ENCODE data around the gene HILPDA.

Gene HILPDA

DNA sequence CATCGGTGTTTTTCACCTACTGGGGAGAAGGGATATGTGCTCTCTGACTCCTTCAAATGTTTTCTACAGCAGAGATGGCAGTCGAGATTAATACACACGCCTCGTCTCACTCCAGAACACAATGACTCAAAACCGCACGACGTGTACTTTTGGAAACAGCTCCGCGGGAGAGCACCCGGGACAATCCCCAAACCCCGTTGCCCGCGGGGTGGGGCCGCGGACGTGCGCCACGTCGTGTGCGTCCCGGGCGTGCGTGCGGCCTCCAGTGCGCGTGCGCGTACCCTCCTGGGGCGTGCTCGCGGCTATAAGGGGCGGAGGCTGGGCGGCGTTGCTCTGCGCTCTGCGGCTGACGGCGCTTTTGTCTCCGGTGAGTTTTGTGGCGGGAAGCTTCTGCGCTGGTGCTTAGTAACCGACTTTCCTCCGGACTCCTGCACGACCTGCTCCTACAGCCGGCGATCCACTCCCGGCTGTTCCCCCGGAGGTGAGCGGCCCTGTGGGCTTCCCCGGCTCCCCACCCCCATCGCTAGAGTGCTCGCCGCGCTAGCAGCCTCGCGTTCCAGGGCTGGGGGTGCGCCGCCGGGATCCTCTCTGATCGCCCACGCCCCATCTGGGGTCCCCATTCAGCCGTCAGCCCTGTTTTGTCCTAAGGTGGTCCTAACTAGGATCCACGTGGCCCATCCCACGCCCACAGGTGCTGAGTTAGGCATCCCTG, at the start of gene HILPDA:
TSS of gene HILPDA (plus strand) at position 336 of the 712 bp plus-strand sequence. CDS start 1,391 bp downstream, outside the sequence.
- peak; percentile 87 for DNase-seq

- no peak for DNase-seq
These were observed 49.1 kb upstream of the HILPDA start for GRCh38 chr7:128406314-128407232.

DNA sequence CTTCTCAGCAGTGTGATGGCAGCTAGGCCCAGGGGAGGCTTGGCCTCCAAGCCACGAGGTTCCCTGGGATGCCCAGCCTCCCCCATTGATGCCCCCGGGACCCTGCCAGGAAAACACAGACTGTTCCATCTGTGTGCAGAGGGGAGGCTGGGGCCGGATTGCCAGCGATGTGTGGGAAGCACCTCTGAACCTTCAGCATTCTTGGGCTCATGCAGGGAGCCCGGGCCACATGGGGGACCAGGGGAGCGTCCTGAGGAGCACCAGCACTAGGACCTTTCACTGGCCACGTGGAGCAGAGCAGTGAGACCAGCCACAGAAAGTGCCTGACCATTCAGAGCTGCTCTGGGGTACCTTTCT, 48.5 kb upstream of the HILPDA start:
- no peak for DNase-seq

GRCh38 chr7:128407751-128408708, 47.6 kb upstream of the HILPDA start:
- DNase-seq, result no peak

GRCh38 chr7:128408709-128409595, 46.7 kb upstream of the HILPDA start:
- DNase-seq, result no peak

- peak; percentile 52 for DNase-seq
These were observed 45.9 kb upstream of the HILPDA start, which contains the start of gene IMPDH1 for GRCh38 chr7:128409596-128410450. Gene IMPDH1 (minus strand): TSS chr7:128409982. CDS start chr7:128409901, 81 bp downstream.

DNA sequence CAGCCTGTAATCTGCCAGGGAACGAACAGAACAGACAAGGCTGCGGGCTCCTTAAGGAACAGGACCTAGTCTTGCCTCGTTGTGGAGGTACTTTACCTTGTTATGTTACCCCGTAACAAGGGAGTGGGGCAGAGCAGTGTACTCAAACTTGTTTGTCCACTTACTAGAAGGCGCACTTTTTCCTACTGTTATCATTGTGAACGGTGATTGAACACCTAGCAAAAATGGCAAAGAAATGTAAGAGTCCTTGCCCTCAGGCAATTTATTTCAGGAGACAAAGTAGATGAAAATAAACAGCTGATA, 45.3 kb upstream of the HILPDA start:
- DNase-seq, result no peak

- no peak for DNase-seq
These were observed 40.4 kb upstream of the HILPDA start for GRCh38 chr7:128415217-128415785.

DNA sequence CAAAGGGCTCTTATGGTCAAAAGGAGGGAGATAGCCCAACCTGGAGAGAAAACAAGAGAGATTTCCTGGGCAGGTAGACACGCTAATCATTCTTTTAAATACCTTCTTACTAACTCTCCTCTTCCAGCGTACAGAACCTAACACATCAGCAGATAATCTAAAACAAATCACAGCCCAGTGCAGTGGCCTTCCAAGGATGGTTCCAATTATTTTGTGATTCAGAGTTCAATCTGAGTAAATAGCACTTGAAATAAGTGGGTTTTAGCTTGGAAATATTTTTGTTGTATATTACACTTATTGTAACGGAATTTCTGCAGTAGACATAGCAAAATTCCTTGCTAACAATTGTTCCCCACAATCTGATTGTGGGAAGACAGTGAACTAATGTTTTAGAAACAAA, 38.6 kb upstream of the HILPDA start:
- no peak for DNase-seq

- DNase-seq, result no peak
These were observed 36.4 kb upstream of the HILPDA start for GRCh38 chr7:128419257-128419656.

DNA sequence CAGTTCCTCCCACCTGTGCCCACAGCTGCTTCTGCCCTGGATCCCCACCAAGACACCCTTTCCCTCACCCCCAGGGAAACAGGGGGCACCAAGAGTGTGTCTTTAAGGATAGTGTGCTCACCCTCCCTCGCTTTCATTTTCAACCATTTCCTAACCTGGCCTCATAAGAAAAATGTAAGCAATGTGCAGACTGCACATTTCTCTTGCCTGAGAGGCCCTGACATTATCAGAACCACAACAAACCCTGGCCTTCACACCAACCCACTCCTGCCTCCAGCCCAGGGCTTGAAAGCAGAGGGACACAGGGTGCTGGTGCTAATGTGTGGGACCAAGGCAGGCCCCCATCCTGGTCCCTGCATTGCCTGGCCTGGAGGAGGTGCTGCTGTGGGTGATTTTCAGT, 34.9 kb upstream of the HILPDA start:
- no peak for DNase-seq

DNA sequence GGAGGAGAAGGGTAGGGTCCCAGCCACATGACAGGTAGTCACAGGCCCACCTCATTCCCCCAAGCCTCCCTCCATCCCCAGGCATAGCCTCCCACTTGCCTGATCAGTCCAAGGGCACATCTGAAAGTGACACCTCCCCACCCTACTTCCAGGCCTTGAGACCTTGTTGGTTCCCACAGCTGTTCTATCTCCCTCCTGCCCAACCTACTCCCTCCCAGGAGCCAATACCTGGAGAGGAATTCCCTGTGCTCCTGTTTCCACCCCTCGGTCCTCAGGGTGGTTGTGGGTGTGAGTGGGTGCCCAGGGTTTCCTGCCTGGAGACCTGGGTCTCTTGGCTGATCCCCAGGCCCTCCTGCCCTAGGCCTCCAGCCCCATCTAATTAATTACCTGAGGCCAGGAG, 34.3 kb upstream of the HILPDA start:
- no peak for DNase-seq

DNA sequence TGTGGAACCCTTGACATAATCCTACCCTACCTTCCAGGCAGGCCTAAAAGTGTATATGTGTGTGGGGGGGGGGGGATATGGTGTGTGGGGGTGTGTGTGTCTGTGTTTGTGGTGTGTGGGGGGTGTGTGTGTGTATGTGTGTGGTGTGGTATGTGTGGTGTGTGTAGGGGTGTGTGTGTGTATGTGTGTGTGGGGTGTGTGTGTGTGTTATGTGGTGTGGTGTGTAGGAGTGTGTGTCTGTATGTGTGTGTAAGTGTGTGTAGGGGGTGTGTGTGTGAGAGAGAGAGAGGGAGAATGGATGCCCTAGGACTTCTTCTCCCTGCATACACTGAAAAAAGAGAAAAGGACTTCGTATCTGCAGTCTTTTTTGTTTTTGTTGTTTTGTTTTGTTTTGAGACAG, 33.6 kb upstream of the HILPDA start:
- DNase-seq, result no peak

DNA sequence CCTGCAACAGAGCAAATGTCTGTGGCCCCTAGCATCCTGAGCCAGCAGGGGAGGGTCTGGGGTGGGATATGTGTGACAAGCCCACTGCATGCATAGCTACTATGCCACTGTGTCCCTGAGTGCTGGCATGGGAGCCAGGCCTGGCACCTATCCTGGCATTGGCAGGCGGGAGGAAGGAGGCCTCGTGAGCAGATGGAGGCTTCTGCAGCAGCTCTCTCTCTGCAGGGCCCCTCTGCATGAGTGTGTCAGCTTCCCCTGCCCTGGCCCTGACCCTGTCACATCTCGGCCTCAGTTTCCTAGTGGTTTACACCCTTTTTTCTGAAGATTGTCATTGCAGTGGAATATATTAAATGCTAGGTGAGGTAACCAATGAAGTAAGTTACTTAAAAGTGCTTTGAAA, 32.8 kb upstream of the HILPDA start:
- DNase-seq, result no peak

- DNase-seq, result no peak
These were observed 30.9 kb upstream of the HILPDA start for GRCh38 chr7:128424686-128425275.

DNA sequence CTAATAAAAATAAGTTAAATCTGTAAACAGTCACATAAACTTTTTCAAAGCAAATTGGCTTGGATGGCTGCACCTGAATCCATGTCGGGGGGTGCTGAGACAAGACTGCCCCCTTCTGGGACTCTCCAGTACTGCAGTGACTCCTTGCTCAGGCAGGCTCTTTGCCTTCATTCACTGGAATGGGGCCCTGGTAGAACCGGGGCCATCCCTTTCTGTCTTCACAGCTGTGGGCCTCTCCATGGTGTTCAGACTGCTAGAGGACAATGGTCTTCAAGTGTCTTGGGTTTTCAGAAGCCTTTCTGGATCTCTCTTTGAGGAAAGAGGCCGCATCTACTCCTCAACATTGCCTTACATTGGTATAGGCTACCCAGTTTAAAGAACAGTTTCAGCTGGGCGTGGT, 29.8 kb upstream of the HILPDA start:
- DNase-seq, result peak; percentile 8

- DNase-seq, result peak; percentile 32
These were observed 28.3 kb upstream of the HILPDA start for GRCh38 chr7:128427289-128427891.

- no peak for DNase-seq
These were observed 25.5 kb upstream of the HILPDA start for GRCh38 chr7:128430207-128430606.

GRCh38 chr7:128431221-128431620, 24.5 kb upstream of the HILPDA start:
- DNase-seq, result no peak

- no peak for DNase-seq
These were observed 23.9 kb upstream of the HILPDA start for GRCh38 chr7:128431754-128432153.
